ENCODE results near the gene STK32C.

DNA sequence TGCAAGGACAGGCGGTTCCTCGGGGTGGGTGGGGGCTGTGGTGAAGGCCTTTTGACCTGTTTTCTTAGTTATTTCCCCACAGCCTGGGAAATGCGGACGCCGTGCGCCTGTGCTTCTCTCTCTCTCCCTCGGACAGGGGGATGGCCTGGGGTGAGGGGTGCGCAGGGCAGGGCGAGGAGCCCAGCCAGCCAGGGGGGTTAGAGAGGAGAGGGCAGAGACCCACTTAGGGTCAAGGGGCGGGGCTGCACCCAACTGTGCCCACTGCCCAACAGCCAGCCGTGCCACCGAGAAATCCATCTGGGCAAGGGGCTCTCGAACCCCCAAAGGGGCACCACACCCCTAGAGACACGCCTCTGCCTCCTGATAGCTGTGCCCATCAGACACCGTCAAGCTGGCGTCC lies 67.2 kb downstream of the STK32C start:
- TF ChIP-seq, protein P1, sequence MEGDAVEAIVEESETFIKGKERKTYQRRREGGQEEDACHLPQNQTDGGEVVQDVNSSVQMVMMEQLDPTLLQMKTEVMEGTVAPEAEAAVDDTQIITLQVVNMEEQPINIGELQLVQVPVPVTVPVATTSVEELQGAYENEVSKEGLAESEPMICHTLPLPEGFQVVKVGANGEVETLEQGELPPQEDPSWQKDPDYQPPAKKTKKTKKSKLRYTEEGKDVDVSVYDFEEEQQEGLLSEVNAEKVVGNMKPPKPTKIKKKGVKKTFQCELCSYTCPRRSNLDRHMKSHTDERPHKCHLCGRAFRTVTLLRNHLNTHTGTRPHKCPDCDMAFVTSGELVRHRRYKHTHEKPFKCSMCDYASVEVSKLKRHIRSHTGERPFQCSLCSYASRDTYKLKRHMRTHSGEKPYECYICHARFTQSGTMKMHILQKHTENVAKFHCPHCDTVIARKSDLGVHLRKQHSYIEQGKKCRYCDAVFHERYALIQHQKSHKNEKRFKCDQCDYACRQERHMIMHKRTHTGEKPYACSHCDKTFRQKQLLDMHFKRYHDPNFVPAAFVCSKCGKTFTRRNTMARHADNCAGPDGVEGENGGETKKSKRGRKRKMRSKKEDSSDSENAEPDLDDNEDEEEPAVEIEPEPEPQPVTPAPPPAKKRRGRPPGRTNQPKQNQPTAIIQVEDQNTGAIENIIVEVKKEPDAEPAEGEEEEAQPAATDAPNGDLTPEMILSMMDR (IDR thresholded peaks at IDR 0.05), result no peak
- TF ChIP-seq POLR2A (IDR thresholded peaks at IDR 0.05) (no peak), POLR2AphosphoS5 (IDR thresholded peaks at IDR 0.05) (no peak), EP300 (IDR thresholded peaks at IDR 0.05) (no peak)

Measured in upper lobe of left lung (tissue), 4 donors.